Ishikawa (cell line): ENCODE results near the gene ATP2A3.

ENCODE experiments used
- CREB1 ChIP-seq: IDR thresholded peaks from 2 replicates; pipeline ENCODE4 v1.6.1; 2012; ENCODE audit warnings: low read depth
- EGR1 ChIP-seq: IDR thresholded peaks from 2 replicates; pipeline ENCODE4 v1.6.1; 2012
- EP300 ChIP-seq: IDR thresholded peaks from 2 replicates; pipeline ENCODE4 v1.6.1; 2012; ENCODE audit warnings: borderline replicate concordance
- RAD21 ChIP-seq: IDR thresholded peaks from 2 replicates; pipeline ENCODE4 v1.6.1; 2012; ENCODE audit warnings: low read depth
- TAF1 ChIP-seq: IDR thresholded peaks from 2 replicates; pipeline ENCODE4 v1.6.1; 2012; ENCODE audit warnings: low read depth, mild to moderate bottlenecking
- TEAD4 ChIP-seq: IDR thresholded peaks from 2 replicates; pipeline ENCODE4 v1.6.1; 2012
- YY1 ChIP-seq: IDR thresholded peaks from 2 replicates; pipeline ENCODE4 v1.6.1; 2012; ENCODE audit warnings: low read depth
- ZBTB7A ChIP-seq: IDR thresholded peaks from 2 replicates; pipeline ENCODE4 v1.6.1; 2012; ENCODE audit warnings: low read depth
- TF ChIP-seq, protein P1 (sequence below): IDR thresholded peaks from 2 replicates; pipeline ENCODE4 v1.6.1; 2012

DNA sequence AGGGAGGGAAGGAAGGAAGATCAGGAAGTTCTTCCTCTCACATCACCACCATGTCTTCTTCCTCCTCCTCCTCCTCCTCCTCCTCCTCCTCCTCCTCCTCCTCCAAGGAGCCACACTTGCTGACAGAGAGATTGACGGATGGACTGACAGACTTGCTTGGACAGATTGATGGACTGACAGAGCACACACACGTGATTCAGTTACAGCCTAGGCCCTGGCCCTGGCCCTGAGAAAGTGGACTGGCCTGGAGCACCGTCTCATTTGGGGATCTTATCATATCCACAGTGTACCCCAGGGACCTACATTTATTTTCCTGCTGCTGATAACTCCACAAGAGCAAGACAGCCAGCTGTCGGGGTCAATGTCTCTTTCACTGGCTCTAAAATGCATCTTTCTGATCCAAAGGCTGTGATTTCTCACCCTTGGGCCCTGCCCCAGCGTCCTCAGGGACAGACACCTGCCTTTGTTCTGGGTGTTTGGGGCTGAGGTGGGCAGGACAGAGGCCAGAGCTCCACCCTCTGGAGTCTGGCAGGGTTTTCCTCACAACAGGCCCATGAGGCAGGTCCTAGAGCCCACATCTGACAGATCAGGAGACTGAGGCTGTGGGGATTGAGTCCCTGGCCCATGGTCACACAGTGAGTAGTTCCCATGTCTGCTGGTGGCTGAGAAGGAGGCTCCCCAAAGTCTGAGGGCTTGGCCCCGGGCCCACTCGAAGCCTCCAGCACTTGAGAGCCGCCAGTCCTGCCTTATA is 45.7 kb downstream of the ATP2A3 start:
- TF ChIP-seq ZBTB7A (no peak), CREB1 (no peak), RAD21 (no peak), TAF1 (no peak), EP300 (no peak), TEAD4 (no peak), YY1 (no peak), EGR1 (no peak)
- TF ChIP-seq, protein P1, sequence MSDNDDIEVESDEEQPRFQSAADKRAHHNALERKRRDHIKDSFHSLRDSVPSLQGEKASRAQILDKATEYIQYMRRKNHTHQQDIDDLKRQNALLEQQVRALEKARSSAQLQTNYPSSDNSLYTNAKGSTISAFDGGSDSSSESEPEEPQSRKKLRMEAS: no peak
